HCT116 (cell line): Measurements from ENCODE around the gene CFAP45. TPM values are rescaled to one million over a fixed set of nuclear protein-coding genes. Genes with fewer than 3 reads are reported as not detected.

Source experiments
- ATAC-seq: fragments of 200-7000 bp; cut with Tn5 transposase; 2 replicates; pipeline ENCODE4 v1.9.1; 2020; ENCODE audit warnings: mild to moderate bottlenecking, moderate library complexity
- BruUV-seq: library from RNA; stranded (reverse); fragments of 400-500 nt; replicated peaks from 2 replicates; lab custom pipeline; 2021; lab: Mats Ljungman, UMichigan
- CTCF ChIA-PET: fragments of 300-600 bp; sonication (Branson Sonifier 250); formaldehyde crosslinking; loops from one replicate; lab custom pipeline; 2021; ENCODE audit warnings: antibody characterized with exemption; lab: Charles Lee
- POLR2A ChIA-PET: fragments of 300-600, 350-600 bp; sonication (Branson Sonifier 250); formaldehyde crosslinking; loops from one replicate; lab custom pipeline; 2021; ENCODE audit warnings: antibody characterized with exemption; lab: Charles Lee
- RAD21 ChIA-PET, 2 experiments: fragments of 300-600 bp; sonication (Branson Sonifier 250); formaldehyde crosslinking; loops; one replicate each; lab custom pipeline; 2023; ENCODE audit warnings: low total read pairs in 2 of 2; ENCODE audit not compliant: uncharacterized antibody in 2 of 2, unreplicated experiment in 2 of 2, low non-redundant PET in 1 of 2; lab: Charles Lee
- DNase-seq: peaks from one replicate; pipeline ENCODE4 v3.0.0-alpha.2; 2010; ENCODE audit warnings: low read depth, low spot score
- H2AFZ ChIP-seq: fragments of 200-600 bp; shearing (Covaris generic), sonication (generic); 2 replicates; pipeline ENCODE4 v1.6.1; 2017; ENCODE audit warnings: low read depth, mixed run types, mixed read lengths, antibody characterized with exemption, low read length; ENCODE audit not compliant: poor library complexity, severe bottlenecking
- H3K27ac ChIP-seq: 2 replicates; pipeline ENCODE4 v1.5.1; 2012; ENCODE audit warnings: low read depth, low read length
- H3K27me3 ChIP-seq: fragments of 200-600 bp; sonication (generic); 2 replicates; pipeline ENCODE4 v1.6.1; 2016; ENCODE audit warnings: mixed run types, low read length, mixed read lengths; ENCODE audit not compliant: insufficient read depth
- H3K36me3 ChIP-seq, 2 experiments: fragments of 200-500 bp in 1 of 2; fragments of 200-600 bp in 1 of 2; sonication (Bioruptor generic) in 1 of 2; sonication (generic) in 1 of 2; 2 replicates each; pipeline versions ENCODE4 v1.5.1 to v1.6.1; 2014 to 2016; ENCODE audit warnings: low read length in 2 of 2, inconsistent platforms in 1 of 2, mixed read lengths in 1 of 2, mixed run types in 1 of 2; ENCODE audit not compliant: insufficient read depth in 2 of 2, control insufficient read depth in 1 of 2
- H3K4me1 ChIP-seq, 2 experiments: fragments of 200-600 bp in 1 of 2; sonication (generic) in 1 of 2; 2 replicates each; pipeline versions ENCODE4 v1.5.1 to v1.6.1; 2012 to 2017; ENCODE audit warnings: low read length in 2 of 2, inconsistent platforms in 1 of 2, mild to moderate bottlenecking in 1 of 2, mixed read lengths in 1 of 2, mixed run types in 1 of 2, moderate library complexity in 1 of 2; ENCODE audit not compliant: insufficient read depth in 2 of 2, control insufficient read depth in 1 of 2
- H3K4me2 ChIP-seq: fragments of 200-600 bp; sonication (generic); 2 replicates; pipeline ENCODE4 v1.6.1; 2017; ENCODE audit warnings: mixed run types, low read length, mixed read lengths
- H3K4me3 ChIP-seq, 2 experiments: fragments of 200-600 bp in 1 of 2; sonication (generic) in 1 of 2; replicated peaks in 1 of 2; 2 replicates each; pipeline ENCODE4 v1.5.1; 2011 to 2016; ENCODE audit warnings: low read length in 2 of 2, control low read depth in 1 of 2, low read depth in 1 of 2, mild to moderate bottlenecking in 1 of 2, mixed read lengths in 1 of 2, mixed run types in 1 of 2
- H3K79me2 ChIP-seq: fragments of 200-600 bp; sonication (generic); 2 replicates; pipeline ENCODE4 v1.6.1; 2017; ENCODE audit warnings: mild to moderate bottlenecking, mixed run types, low read length, moderate library complexity, mixed read lengths; ENCODE audit not compliant: insufficient read depth
- H3K9ac ChIP-seq: fragments of 200-600 bp; sonication (generic); 2 replicates; pipeline ENCODE4 v1.6.1; 2016; ENCODE audit warnings: low read length, mixed read lengths
- H3K9me2 ChIP-seq: fragments of 200-600 bp; sonication (generic), shearing (Covaris generic); 2 replicates; pipeline ENCODE4 v1.6.1; 2017; ENCODE audit warnings: mixed run types, mild to moderate bottlenecking, moderate library complexity; ENCODE audit not compliant: insufficient read depth
- H3K9me3 ChIP-seq, 2 experiments: fragments of 200-500 bp in 1 of 2; fragments of 200-600 bp in 1 of 2; sonication (Bioruptor generic) in 1 of 2; sonication (generic) in 1 of 2; 2 replicates each; pipeline ENCODE4 v1.6.1; 2014 to 2017; ENCODE audit warnings: low read length in 2 of 2, mixed read lengths in 2 of 2, inconsistent platforms in 1 of 2, low read depth in 1 of 2, mild to moderate bottlenecking in 1 of 2, mixed run types in 1 of 2, moderate library complexity in 1 of 2; ENCODE audit not compliant: control insufficient read depth in 1 of 2, insufficient read depth in 1 of 2
- H4K20me1 ChIP-seq: fragments of 200-600 bp; sonication (generic), shearing (Covaris generic); 2 replicates; pipeline ENCODE4 v1.6.1; 2017; ENCODE audit warnings: mixed run types, mild to moderate bottlenecking, moderate library complexity; ENCODE audit not compliant: insufficient read depth
- CEBPB ChIP-seq: IDR thresholded peaks from 2 replicates; pipeline ENCODE4 v1.6.1; 2012; ENCODE audit warnings: low read depth
- EGR1 ChIP-seq: IDR thresholded peaks from 2 replicates; pipeline ENCODE4 v1.6.1; 2012; ENCODE audit warnings: low read depth
- ELF1 ChIP-seq: IDR thresholded peaks from 2 replicates; pipeline ENCODE4 v1.6.1; 2012; ENCODE audit warnings: low read depth, borderline replicate concordance
- EZH2phosphoT487 ChIP-seq: fragments of 200-600 bp; IDR thresholded peaks from 2 replicates; pipeline ENCODE4 v1.6.1; 2018; ENCODE audit warnings: antibody characterized with exemption, borderline replicate concordance
- FOSL1 ChIP-seq: IDR thresholded peaks from 2 replicates; pipeline ENCODE4 v1.6.1; 2012; ENCODE audit warnings: low read depth
- JUND ChIP-seq: IDR thresholded peaks from 2 replicates; pipeline ENCODE4 v1.6.1; 2012
- POLR2A ChIP-seq: IDR thresholded peaks from 2 replicates; pipeline ENCODE4 v1.7.0; 2011; ENCODE audit warnings: borderline replicate concordance; ENCODE audit not compliant: insufficient read depth, insufficient read length; ENCODE audit errors: extremely low read depth
- POLR2AphosphoS5 ChIP-seq: IDR thresholded peaks from 2 replicates; pipeline ENCODE4 v1.6.1; 2011; ENCODE audit warnings: mild to moderate bottlenecking, low read depth, low read length, moderate library complexity
- SIN3A ChIP-seq: IDR thresholded peaks from 2 replicates; pipeline ENCODE4 v1.6.1; 2012; ENCODE audit warnings: low read depth
- SP1 ChIP-seq: IDR thresholded peaks from 2 replicates; pipeline ENCODE4 v1.6.1; 2012; ENCODE audit warnings: low read depth
- SRF ChIP-seq: IDR thresholded peaks from 2 replicates; pipeline ENCODE4 v1.6.1; 2012; ENCODE audit warnings: low read depth
- TCF7L2 ChIP-seq: IDR thresholded peaks from 2 replicates; pipeline ENCODE4 v1.7.0; 2011; ENCODE audit warnings: borderline replicate concordance, inconsistent platforms; ENCODE audit not compliant: insufficient read depth, insufficient read length; ENCODE audit errors: extremely low read depth
- YY1 ChIP-seq: IDR thresholded peaks from 2 replicates; pipeline ENCODE4 v1.6.1; 2011; ENCODE audit warnings: low read length, low read depth, moderate library complexity, mild to moderate bottlenecking; ENCODE audit not compliant: insufficient replicate concordance; ENCODE audit errors: extremely low read depth
- ZFX ChIP-seq: fragments of 450-650 bp; IDR thresholded peaks from 2 replicates; pipeline ENCODE4 v1.6.1; 2017
- intact Hi-C: fragments of 100-400 bp; cut with micrococcal nuclease; formaldehyde crosslinking; loops from 2 replicates; pipeline ENCODE4 v1.10.0; 2022
- total RNA-seq: library from RNA; stranded (reverse); gene quantifications from one replicate; pipeline ENCODE4 v1.2.1, GENCODE V29; 2021; ENCODE audit not compliant: unreplicated experiment
- TF ChIP-seq, protein P1 (sequence below), 3 experiments: fragments of 200-600 bp in 1 of 3; sonication (generic) in 1 of 3; IDR thresholded peaks in 2 of 3; conservative IDR thresholded peaks in 1 of 3; 2 replicates each; pipeline ENCODE4 v1.5.1; 2012 to 2017; ENCODE audit warnings: low read depth in 2 of 3, low read length in 2 of 3, antibody characterized with exemption in 1 of 3, borderline replicate concordance in 1 of 3, control low read depth in 1 of 3, mild to moderate bottlenecking in 1 of 3, mixed read lengths in 1 of 3, mixed run types in 1 of 3, moderate library complexity in 1 of 3; ENCODE audit not compliant: insufficient read depth in 1 of 3
- TF ChIP-seq, protein P2 (sequence below): IDR thresholded peaks from 2 replicates; pipeline ENCODE4 v1.6.1; 2012
- TF ChIP-seq, protein P3 (sequence below): IDR thresholded peaks from 2 replicates; pipeline ENCODE4 v1.6.1; 2012; ENCODE audit warnings: low read depth

The CFAP45 gene
- total RNA-seq, 1 experiment from 2014 or later, result 0.59 TPM

DNA sequence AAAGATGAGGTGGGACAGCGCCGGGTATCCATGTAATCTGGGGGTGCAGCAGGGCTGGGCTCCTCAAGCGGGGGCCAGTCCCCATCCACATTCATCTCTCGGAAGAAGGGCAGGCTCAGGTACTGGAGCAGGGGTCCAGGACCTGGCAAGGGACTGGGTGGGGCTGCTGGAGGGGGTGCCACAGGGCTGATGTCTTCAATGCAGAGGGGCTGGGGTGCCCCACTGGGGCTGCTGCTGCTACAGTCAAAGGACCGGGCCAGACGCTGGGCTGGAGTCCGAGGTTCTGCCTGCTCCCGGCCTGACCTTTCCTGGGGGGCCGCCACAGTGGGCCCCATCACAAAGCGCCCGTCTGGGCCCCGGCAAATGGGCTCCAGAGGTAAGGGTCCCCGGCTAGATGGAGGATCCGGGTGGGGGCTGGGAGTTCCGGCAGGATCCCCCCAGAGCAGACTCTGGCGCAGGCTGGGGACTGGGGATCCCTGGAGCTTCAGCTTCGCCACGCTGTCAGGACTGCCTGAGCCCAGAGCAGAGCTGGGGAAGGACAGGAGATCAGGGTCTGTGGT is 28.6 kb upstream of the CFAP45 start:
- peaks cover 9 to 29% of the 10 kb centered on the region in 2 experiments for H3K4me1 ChIP-seq
- no peak overlapping the region for H3K9ac ChIP-seq
- H3K9me3 ChIP-seq, result no peaks in the 10 kb centered on the region
- no peak for DNase-seq
- no peak overlapping the region for H3K27ac ChIP-seq
- ATAC-seq, result no peak
- no peaks in the 10 kb centered on the region for H3K27me3 ChIP-seq
- H3K9me2 ChIP-seq, result no peaks in the 10 kb centered on the region
- RAD21 ChIA-PET, result no interaction called here
- POLR2A ChIA-PET, result no interaction called here
- no peaks in the 10 kb centered on the region; a peak in 1 of 4 replicates for H3K36me3 ChIP-seq
- no TSS peak for BruUV-seq
- TF ChIP-seq YY1 (no peak), EZH2phosphoT487 (no peak), JUND (no peak), TCF7L2 (no peak), EGR1 (no peak), ZFX (no peak), FOSL1 (no peak), POLR2AphosphoS5 (no peak), POLR2A (no peak), SRF (no peak), ELF1 (no peak), SP1 (no peak), SIN3A (no peak), CEBPB (no peak)
- TF ChIP-seq, protein P1, sequence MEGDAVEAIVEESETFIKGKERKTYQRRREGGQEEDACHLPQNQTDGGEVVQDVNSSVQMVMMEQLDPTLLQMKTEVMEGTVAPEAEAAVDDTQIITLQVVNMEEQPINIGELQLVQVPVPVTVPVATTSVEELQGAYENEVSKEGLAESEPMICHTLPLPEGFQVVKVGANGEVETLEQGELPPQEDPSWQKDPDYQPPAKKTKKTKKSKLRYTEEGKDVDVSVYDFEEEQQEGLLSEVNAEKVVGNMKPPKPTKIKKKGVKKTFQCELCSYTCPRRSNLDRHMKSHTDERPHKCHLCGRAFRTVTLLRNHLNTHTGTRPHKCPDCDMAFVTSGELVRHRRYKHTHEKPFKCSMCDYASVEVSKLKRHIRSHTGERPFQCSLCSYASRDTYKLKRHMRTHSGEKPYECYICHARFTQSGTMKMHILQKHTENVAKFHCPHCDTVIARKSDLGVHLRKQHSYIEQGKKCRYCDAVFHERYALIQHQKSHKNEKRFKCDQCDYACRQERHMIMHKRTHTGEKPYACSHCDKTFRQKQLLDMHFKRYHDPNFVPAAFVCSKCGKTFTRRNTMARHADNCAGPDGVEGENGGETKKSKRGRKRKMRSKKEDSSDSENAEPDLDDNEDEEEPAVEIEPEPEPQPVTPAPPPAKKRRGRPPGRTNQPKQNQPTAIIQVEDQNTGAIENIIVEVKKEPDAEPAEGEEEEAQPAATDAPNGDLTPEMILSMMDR (IDR thresholded peaks at IDR 0.05 in 2 of 3, conservative IDR thresholded peaks at IDR 0.05 in 1 of 3; ENCODE audit: borderline replicate concordance in 1 of 3, insufficient read depth in 1 of 3, low read depth in 2 of 3, low read length in 2 of 3), result no peak
- TF ChIP-seq, protein P2, sequence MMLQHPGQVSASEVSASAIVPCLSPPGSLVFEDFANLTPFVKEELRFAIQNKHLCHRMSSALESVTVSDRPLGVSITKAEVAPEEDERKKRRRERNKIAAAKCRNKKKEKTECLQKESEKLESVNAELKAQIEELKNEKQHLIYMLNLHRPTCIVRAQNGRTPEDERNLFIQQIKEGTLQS, result no peak
- TF ChIP-seq, protein P3, sequence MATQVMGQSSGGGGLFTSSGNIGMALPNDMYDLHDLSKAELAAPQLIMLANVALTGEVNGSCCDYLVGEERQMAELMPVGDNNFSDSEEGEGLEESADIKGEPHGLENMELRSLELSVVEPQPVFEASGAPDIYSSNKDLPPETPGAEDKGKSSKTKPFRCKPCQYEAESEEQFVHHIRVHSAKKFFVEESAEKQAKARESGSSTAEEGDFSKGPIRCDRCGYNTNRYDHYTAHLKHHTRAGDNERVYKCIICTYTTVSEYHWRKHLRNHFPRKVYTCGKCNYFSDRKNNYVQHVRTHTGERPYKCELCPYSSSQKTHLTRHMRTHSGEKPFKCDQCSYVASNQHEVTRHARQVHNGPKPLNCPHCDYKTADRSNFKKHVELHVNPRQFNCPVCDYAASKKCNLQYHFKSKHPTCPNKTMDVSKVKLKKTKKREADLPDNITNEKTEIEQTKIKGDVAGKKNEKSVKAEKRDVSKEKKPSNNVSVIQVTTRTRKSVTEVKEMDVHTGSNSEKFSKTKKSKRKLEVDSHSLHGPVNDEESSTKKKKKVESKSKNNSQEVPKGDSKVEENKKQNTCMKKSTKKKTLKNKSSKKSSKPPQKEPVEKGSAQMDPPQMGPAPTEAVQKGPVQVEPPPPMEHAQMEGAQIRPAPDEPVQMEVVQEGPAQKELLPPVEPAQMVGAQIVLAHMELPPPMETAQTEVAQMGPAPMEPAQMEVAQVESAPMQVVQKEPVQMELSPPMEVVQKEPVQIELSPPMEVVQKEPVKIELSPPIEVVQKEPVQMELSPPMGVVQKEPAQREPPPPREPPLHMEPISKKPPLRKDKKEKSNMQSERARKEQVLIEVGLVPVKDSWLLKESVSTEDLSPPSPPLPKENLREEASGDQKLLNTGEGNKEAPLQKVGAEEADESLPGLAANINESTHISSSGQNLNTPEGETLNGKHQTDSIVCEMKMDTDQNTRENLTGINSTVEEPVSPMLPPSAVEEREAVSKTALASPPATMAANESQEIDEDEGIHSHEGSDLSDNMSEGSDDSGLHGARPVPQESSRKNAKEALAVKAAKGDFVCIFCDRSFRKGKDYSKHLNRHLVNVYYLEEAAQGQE, result no peak
- H2AFZ ChIP-seq, result no peak overlapping the region
- no peaks in the 10 kb centered on the region; the same call in 1 of the 2 replicates for H4K20me1 ChIP-seq
- H3K4me2 ChIP-seq, result no peak overlapping the region
- intact Hi-C loops, result no loop called here
- H3K4me3 ChIP-seq, result no peak overlapping the region
- CTCF ChIA-PET, result interaction anchor here (1.0 to 2.5 kb wide), 2 partner anchors 79 kb away, joined by 3 to 15 read pairs; no protein-coding TSS in a partner anchor
- H3K79me2 ChIP-seq, result peaks cover 9% of the 10 kb centered on the region
